Limb (tissue), 2 donors: ENCODE results near the gene MAPK1IP1L.
A peak's percentile ranks its signal among the peaks of the same experiment; 100 is the strongest.

Source experiments
- DNase-seq, 2 donors: peaks; one replicate each; pipeline ENCODE4 v3.0.0-alpha.2; 2016; ENCODE audit errors: extremely low spot score in 2 of 2

MAPK1IP1L gene

DNA sequence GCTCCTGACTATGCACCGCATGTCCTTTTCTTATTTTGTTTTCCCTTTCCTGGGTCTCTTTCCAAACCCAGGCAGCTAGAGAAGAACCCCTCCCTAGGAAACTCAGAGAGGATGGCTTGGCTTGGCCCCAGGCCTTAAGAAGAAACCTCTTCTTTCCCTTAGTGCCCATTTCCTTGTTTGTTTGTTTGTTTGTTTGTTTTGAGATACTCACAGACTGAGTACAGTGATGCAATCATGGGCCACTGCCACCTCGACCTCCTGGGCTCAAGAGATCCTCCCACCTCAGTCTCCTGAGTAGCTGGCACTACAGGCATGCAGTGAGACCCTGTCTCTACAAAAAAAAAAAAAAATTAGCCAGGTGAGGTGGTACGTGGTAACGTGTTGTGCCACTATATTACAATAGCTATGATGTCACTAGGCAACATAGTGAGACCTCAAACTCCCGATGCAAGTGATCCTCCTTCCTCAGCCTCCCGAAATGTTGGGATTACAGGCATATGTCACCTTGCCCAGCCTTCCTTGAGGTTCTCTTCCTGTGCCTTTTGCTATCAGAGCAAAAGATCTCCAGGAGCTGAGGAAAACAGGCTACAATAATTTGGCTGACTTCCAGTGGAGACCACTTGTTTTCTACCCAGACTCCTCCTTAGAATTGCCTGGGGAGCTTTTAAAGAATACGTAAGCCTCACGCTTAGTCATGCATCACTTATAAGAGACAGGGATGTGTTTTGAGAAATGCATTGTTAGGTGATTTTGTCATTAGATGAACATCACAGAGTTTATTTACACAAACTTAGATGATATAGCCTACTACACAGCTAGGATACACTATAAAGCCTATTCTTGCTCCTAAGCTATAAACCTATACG lies 43.1 kb downstream of the MAPK1IP1L start:
- no peak for DNase-seq

DNA sequence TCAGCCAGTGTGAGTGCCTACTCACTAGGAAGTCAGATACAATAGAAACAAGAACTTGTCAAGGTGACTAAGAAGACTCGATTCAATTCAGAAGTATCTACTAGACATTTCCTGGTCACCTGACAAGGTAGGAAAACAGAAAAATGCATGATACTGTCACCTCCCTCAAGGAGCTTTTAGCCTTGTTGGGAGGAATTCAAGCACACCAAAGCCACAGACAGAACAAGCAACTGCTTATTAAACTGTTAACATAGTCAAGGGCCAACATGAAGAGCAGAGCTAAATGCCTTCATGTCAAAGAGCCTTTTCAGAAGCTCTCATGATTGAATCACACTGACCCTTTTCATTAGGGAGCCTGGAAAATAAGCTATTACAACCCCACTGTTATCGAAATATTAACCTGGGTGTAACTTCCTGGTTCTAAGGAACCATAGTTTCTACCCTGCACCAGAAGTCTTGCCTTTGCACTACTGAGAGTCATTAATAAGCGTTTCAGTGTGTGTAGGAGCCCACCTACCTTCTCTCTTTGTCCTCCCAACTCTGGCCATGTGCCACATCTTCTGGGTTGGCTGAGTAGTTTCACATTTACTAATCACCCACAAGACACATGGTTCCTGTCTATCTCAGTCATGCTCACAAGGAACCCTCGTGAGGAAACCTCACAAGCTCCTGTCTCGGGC lies 46.6 kb downstream of the MAPK1IP1L start:
- no peak for DNase-seq

DNA sequence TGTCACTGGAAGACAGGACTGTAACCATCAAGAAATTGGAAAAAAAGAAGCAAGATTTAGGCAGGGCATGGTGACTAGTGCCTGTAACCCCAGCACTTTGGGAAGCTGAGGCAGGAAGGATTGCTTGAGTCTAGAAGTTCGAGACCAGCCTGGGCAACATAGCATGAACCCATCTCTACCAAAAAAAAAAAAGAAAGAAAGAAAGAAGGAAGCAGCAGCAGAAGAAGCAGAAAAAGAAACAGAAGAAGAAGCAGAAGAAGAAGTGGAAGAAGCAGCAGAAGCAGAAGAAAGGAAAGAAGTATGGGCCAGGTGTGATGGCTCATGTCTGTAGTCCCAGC lies 47.1 kb downstream of the MAPK1IP1L start:
- no peak for DNase-seq

DNA sequence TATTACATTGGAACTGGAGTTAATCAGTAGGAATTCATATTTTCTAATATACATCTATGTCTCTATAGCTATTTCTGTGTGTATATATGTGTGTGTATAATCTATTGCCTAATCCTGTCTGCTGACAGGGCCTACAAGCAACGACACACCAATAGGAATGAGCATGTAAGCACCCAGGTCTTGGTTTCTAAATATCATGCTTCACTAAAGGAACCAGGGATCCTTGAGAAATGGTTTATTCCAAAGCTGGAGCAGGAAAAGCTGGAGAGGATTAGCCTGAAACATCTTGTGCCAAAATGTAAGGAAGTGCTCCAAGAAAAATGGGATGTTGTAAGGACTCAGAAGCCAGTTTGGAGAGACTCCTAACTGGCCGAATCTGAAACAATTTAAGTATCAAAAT lies 48.3 kb downstream of the MAPK1IP1L start:
- peak in 1 of 2 donors; percentile 65 for DNase-seq

DNA sequence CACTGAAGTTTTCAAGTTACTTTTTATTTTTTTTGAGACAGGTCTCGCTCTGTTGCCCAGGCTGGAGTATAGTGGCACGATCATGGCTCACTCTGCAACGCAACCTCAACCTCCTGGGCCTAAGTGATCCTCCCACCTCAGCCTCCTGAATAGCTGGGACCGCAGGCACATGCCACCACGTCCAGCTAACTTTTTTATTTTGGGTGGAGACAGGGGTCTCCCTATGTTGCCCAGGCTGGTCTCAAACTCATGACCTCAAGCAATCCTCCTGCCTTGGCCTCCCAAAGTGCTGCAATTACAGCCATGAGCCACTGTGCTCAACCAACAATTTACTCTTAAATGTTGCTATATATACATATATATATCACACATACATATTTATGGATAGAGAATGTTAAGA lies 50.3 kb downstream of the MAPK1IP1L start:
- no peak for DNase-seq

DNA sequence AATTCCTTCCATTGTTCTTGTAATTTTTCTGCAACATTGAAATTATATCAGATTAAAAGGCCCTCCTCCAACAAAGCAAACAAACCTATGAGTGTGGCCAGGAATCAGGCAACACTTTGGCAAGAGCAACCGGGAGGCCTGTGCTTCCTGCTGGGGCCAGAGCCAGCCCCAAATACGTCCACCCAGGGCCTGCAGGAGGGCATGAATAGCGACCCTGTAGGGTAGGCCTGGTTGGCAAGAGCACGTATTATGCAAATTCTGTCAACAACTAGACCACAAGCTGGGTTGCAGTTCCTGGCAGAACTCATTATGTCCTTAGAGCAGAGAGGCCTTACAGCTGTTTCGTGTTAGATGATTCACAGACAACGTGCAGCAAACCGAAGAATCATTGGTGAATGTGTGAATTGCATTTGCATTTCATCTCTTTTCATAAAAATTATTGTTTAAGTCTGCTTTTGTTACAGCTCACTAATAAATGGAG lies 50.7 kb downstream of the MAPK1IP1L start:
- DNase-seq, result peak; percentile 58 to 86

DNA sequence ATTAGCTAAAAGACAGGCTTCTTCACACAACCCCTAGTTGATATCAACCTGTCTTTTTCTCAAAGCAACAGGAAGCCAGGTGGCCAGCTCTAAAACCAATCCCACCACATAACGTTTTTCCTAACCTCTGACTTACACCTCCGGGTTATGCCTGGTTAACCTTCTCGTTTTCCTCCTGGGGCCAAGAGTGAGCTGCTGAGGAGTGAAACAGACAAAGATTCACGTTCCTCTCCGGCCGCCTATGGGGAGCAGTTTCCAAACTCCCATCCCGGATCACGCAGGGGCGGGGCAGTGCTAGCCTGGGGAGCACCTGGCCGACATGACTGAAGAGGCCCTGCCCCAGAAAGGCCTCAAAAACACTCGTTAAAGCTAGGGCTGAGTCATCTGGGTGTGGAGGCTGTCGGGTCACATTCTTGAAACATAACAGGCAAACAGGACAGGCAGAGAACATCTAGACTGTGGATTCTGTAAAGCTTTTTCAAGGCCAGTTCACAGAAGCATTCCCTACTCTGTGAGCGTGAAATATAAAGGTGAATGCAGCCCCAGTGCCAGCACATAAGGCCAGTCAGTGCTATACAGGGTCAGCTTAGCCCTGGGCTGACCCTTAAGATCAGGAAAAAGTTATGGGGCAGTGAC lies 51.7 kb downstream of the MAPK1IP1L start:
- DNase-seq, result peak; percentile 59 to 65

DNA sequence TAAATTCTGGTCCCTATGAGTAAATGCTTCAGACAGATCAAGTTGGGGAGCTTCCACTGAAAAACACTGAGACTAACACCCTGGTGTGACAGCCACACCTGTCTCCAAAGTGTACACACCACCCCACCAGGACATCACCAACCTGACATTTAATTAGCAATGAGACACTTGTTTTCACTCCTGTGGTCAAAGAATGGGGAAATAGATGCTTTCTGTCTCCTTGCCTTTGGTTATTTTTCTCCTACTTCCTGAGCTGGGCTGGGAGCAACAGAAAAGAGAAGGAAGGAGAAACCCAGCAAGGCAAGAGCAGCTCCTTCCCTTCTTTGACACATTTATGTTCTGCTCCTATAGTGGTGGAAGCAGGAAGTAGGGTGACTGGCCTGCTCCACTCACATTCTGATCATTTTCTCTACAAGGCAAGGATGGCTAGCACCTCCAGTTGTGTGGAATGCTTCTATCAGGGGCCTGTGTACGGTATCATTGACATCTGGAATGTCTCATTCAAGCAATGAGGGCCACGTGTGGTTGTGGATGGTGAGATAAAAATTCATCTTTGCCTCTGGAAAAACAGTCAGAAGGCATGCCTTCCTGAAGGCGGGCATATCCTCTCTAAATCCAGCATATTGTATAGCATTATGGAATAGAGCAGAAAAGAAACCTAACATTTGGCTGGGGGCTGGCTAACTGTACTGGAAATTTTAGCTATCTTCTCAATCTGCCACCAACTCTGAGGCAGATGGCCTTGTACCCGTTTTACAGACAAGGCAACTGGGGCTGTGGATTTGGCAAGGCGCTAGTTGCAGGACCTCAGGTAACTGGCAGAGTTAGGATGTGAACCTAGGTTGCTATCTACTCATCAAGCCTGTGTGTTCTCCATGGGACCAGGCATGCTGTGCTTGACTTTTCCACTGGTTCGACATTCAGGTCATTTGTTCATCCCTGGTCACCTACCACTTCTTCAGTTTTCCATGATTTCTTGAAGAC lies 52.8 kb downstream of the MAPK1IP1L start:
- DNase-seq, result no peak

DNA sequence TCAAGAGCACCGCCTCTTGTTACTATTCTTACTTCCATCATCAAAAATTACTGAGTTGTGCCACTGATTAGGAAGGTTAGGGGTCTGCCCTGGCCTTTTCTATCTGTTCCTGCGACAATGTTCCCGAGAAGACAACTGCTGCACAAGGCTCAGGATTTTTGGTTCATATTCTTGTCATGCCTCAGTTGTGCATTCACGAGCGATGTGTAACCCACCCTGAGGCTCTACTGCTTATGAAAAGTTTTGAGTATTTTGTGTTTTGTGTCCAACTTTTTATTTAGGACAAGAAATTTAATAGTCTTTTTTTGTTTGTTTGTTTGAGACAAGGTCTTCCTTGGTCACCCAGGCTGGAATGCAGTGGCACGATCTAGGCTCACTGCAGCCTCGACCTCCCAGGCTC lies 54.5 kb downstream of the MAPK1IP1L start:
- no peak for DNase-seq

DNA sequence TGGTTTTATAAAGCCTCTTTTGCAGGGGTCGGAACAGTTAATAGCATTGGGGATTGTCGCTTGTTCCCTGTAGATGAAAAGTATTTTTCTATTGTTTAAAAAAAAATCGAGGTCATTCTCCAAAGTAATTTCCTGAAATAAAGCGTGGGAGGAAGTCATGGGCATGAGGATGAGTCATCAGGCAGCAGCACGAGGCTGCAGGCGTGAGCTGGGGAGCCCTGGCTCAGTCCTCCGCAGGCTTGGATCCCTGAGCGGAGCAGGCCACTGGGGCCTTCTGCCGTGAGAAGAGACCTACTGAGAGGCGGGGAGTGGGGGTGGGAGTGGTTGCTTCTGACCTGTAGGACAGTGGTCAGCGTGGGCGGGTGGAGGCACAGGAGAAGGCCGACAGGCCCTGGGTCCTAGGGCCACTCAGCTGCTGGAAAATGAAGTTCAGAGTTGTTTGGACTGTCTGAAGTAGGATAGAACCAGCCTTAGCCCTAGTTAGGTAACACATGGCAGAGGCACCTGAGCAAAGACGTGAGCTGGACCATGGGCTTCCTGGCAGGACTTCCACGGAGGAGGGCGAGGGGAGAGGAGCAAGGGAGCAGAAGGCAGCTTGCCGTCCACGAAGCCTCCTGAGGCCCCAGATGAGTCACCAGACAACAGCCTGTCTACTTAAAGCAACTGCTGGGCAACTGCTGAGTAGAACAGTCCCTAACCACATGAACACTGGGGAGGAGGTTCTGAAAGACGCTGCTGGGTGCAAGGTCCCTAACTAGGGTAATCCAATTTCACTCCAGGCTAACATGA lies 56.5 kb downstream of the MAPK1IP1L start:
- DNase-seq, result no peak

DNA sequence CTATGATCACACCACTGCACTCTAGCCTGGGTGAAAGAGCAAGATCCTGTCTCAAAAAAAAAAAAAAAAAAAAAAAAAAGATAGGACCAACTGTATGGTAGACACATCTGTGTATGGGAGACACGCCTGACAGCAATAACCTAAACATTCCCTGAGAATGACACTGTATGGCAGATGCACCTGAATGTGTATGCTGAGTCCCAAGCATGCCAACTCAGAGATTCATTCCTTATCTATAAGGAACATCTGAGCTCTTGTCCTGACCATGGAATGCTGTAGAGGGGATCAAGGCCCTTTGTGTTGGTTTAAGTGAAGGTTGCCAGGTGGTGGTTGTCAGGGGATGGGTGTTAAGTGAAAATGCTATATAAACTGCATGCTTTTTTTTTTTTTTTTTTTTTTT lies 58.4 kb downstream of the MAPK1IP1L start:
- DNase-seq, result no peak

DNA sequence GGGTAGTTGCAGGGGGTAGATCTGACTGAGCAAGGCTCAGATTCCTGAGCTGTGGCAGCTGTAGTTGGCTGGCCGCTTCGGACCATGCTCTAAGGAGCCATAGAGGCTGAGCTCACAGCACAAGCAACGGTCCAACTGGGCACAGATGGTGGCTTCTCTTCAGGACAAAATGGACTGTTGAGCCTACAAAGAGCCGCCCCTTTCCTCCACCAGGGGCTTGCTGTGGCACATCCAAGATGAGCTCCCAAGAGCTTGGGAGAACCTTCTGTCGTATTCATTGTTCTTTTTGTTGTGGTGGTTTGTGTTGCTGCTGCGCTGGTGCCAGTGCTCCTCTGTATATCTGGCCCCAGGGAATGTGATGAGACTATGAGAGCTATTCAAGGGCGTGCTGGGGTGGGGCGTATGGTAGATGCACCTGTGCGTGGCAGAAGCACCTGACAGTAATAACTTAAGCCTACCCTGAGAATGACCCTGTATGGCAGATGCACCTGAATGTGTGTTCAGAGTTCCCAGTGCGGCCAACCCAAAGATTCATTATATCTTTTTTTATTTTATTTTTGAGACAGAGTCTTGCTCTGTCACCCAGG lies 59.8 kb downstream of the MAPK1IP1L start:
- no peak for DNase-seq

DNA sequence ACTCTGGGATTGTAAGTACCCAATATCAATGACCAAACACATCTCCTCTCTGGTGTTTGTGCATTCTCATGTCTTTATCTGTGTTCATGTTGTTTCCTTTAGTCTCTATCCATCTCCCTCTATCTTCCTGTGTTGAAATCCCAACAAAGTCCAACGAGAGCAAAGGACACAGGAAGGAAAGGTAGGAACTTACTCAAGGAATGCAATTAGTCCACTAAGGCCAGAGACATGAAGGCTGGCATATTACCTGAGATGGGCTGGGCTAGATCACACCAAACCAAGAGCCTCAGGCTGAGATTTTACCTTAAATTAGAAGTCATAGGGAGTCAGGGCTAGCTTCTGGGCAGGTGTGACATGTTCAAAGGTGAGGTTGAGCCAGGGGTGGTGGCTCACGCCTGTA lies 63.3 kb downstream of the MAPK1IP1L start:
- no peak for DNase-seq

DNA sequence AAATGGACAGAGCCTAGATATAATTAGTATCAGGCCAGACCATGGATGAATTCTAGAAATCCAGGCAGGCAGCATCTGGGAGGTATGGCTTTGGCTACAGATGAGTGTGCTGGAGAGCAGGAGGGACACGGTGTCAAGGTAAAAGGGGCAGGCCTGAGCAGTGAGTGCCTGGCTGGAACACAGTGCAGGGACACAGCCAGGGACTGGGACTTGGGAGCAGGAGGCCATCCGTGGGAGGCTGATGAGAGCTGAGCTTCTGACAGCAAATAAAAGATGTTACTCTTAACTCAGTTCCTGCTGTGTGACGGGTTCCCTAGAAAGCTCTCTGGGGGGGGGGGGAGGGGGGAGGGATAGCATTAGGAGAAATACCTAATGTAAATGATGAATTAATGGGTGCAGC lies 64.0 kb downstream of the MAPK1IP1L start:
- DNase-seq, result no peak

DNA sequence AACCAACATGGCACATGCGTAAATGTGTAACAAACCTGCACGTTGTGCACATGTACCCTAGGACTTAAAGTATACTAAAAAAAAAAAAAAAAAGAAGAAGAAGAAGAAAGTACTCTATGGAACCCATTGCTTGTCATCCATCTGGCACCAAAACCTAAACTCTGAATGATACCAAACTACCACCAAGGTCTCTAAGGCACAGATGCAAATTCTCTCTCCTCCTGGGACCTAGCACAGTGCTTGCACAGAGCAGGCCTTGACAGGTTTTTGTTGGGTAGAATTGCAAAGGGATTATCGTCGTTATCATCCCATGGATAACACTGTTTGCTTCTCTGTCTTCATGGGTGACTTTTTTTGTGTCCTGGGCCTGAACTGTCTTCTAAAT lies 64.4 kb downstream of the MAPK1IP1L start:
- DNase-seq, result no peak

DNA sequence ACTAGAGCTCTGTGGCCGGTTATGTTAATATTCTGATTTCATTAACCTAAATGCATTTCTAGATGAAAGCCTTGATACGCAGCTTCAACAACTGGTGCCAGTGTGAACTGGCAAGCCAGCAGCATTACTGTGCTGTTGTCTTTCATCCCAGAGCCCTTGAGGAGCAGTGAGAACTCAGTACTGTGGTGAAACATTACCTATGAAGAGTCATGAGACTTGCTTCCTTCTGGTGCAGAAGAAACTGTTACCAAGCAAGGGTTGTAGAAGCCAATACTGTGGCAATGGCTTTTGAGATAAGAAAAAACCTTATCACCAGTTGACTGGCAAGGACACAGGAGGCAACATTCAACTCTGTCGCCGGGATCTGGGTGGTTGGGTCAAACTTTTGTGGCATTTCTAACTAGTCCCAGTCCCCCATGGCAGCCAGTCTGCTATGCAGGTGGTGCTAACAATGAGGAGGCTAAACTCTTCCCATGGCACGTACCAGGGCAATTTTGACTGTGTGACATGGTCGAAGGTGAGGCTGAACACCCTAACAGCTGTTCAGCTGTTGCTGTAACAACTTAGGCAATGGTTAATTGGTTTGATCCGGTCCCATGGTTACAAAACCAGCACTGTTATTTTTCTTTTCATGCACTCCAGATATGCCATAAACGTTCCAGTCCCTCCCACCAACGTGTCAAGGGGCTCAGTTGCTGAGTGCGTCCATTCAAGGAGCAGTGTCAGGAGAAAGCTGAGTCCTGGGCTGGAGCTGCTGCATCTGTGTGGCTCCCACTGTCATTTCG lies 65.0 kb downstream of the MAPK1IP1L start:
- DNase-seq, result no peak

DNA sequence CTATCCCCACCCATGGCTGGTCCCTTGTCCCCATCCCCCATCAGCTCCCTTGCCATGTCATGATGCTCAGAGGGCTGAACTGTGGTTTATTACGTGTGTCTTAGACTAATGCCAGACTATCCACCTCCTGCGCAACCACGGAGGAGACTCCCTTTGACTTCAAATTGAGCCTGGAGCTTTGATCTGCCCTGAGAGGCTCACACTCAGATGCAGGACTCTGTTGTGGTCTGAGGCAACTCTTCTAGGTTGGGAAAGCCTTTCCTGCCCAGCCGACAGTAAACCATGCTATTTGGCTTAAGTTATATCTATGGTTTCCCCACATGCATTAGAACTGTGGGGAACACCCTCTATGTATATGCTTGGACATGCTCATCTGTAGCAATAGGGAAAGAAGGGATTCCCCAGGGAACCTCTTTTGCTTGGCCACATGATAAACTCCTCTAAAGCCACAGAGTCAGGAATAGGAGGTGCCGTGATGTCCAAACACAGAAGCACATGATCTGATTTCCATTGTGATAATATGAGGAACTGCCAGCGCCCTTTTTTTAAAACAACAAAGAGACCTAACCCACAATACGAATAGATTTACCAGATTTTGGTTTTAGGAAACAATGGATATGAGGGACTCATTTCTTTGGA lies 66.5 kb downstream of the MAPK1IP1L start:
- DNase-seq, result no peak

DNA sequence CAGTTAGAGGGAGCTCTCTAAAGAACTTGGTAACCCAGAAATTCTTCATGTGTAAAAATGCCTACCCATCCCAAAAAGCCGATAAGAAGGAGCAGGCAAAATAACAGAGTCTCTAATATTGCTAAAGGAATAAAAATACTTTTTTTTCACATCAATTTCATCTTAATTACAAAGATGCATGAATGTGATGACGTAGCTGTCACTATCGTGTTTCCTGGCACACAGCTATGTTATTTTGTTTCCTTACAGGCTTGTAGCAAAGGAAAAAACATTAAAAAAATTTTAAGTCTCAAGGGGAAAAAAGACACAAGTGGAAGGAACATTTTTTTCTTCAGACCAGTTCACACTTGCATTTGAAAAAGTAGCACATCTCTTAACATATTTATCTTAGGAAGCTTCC lies 67.3 kb downstream of the MAPK1IP1L start:
- no peak for DNase-seq
